Cardiac muscle cell (in vitro differentiated cells and primary cell): ENCODE data around the gene UPK1B. TPM values are rescaled to one million over a fixed set of nuclear protein-coding genes. Genes with fewer than 3 reads are reported as not detected.

Source experiments
- DNase-seq, 2 donors: peaks; one replicate each; pipeline versions ENCODE4 v3.0.0 to v3.0.0-alpha.2; 2010 to 2017; ENCODE audit warnings: low read depth in 1 of 2, low spot score in 1 of 2
- H3K27ac ChIP-seq: fragments of 200-600 bp; sonication (generic); 2 replicates; pipeline ENCODE4 v1.5.1; 2016
- H3K27me3 ChIP-seq: fragments of 200-600 bp; sonication (generic); 2 replicates; pipeline ENCODE4 v1.6.0; 2016; ENCODE audit warnings: control low read depth
- H3K36me3 ChIP-seq: fragments of 200-600 bp; sonication (generic); 2 replicates; pipeline ENCODE4 v1.5.1; 2016; ENCODE audit warnings: control low read depth
- H3K4me1 ChIP-seq: fragments of 200-600 bp; sonication (generic); 2 replicates; pipeline ENCODE4 v1.8.1; 2017; ENCODE audit warnings: low read depth, mild to moderate bottlenecking, mixed run types
- H3K4me3 ChIP-seq: fragments of 200-600 bp; sonication (generic); 2 replicates; pipeline ENCODE4 v1.5.1; 2016; ENCODE audit warnings: mild to moderate bottlenecking
- H3K9me3 ChIP-seq: fragments of 200-600 bp; sonication (generic); 2 replicates; pipeline ENCODE4 v1.5.1; 2017; ENCODE audit warnings: low read depth, mild to moderate bottlenecking, control low read depth
- polyA plus RNA-seq: library from polyadenylated mRNA; unstranded; fragments of >200 nt; fragmentation: Nextera tagmentation; extraction: Ambion mirVana; gene quantifications from 2 replicates; pipeline ENCODE4 v1.2.1, GENCODE V29; 2016
- total RNA-seq: library from RNA; depleted of rRNA; stranded (reverse); fragments of >200 nt; gene quantifications from 2 replicates; pipeline ENCODE4 v1.2.3, GENCODE V29; 2016
- TF ChIP-seq, protein P1 (sequence below): IDR thresholded peaks from 2 replicates; pipeline ENCODE4 v1.5.1; 2012; ENCODE audit warnings: low read depth, mild to moderate bottlenecking, low read length

The UPK1B gene
- total and polyA plus RNA-seq, 2 experiments from 2014 or later, result 0.70 TPM; not detected in 1

DNA sequence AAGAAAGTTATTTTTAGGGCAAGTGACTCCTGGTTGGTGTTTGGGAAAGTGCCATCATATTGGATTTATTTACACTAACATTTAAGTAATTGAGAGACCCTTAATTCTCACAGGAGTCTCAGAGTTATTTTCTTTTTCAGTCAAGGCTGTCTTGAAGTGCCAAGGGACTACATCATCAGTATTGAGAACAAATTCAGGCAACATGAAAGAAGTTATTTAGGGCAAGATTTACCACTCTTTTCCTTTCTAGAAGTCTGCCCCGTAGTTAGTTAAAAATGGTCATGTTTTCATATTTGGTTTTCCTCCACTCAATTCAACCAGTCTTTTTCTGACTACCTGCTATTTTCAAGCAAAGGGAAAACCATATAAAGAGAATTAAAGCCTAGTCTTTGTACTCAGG, 61.2 kb downstream of the UPK1B start:
- no peak for DNase-seq
- Histone ChIP-seq H3K27ac (no peak overlapping the region), H3K4me1 (peaks cover 13% of the 10 kb centered on the region), H3K9me3 (no peaks in the 10 kb centered on the region), H3K36me3 (peaks cover 46% of the 10 kb centered on the region), H3K4me3 (no peak overlapping the region), H3K27me3 (no peaks in the 10 kb centered on the region)
- TF ChIP-seq, protein P1, sequence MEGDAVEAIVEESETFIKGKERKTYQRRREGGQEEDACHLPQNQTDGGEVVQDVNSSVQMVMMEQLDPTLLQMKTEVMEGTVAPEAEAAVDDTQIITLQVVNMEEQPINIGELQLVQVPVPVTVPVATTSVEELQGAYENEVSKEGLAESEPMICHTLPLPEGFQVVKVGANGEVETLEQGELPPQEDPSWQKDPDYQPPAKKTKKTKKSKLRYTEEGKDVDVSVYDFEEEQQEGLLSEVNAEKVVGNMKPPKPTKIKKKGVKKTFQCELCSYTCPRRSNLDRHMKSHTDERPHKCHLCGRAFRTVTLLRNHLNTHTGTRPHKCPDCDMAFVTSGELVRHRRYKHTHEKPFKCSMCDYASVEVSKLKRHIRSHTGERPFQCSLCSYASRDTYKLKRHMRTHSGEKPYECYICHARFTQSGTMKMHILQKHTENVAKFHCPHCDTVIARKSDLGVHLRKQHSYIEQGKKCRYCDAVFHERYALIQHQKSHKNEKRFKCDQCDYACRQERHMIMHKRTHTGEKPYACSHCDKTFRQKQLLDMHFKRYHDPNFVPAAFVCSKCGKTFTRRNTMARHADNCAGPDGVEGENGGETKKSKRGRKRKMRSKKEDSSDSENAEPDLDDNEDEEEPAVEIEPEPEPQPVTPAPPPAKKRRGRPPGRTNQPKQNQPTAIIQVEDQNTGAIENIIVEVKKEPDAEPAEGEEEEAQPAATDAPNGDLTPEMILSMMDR, result no peak

DNA sequence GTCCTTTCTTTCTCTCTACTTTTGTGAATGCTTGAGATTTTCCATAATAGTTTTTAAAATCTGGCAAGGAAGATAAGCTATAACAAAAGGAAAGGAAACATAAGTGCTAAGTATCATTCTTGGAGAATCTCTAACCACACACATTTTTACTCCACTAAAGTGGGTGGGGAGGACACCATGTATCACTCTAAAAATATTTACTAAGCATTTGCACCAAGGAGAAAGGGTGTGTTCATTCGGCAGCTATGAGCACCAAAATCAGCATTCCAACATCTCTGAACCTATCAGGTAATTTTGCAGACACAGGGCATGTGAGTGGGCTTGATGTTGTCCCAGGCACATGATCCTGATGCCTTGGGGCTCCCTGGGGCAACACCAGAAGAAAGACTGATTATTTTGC, 61.8 kb downstream of the UPK1B start:
- Histone ChIP-seq H3K27ac (no peak overlapping the region), H3K9me3 (no peaks in the 10 kb centered on the region), H3K36me3 (peaks cover 41% of the 10 kb centered on the region), H3K27me3 (no peaks in the 10 kb centered on the region), H3K4me1 (peaks cover 16% of the 10 kb centered on the region), H3K4me3 (no peak overlapping the region)
- TF ChIP-seq, protein P1, result no peak
- DNase-seq, result peak in 1 of 2 donors; percentile 59

DNA sequence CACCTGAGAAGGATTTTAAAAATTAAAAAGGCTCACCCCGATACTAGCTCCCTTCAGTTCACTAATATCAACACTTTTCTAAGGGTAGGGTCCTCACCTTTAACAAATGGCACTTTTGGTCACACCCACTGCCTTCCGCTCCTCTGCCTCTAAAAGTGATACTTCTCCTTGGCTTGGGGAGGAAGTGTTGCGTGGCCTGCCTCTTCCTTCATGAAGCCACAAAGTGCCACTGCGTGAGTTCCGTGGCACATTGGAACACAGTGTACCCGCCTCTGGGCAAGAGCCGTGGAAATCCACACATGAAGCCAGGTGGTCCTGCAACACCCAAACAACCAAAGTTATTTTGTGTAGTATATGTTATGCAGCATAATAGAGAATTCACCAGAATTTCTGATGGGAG, 63.4 kb downstream of the UPK1B start:
- Histone ChIP-seq H3K4me1 (peaks cover 16% of the 10 kb centered on the region), H3K9me3 (no peaks in the 10 kb centered on the region), H3K27ac (no peak overlapping the region), H3K4me3 (no peak overlapping the region), H3K27me3 (no peaks in the 10 kb centered on the region), H3K36me3 (peaks cover 35% of the 10 kb centered on the region)
- TF ChIP-seq, protein P1, result no peak
- DNase-seq, result no peak

DNA sequence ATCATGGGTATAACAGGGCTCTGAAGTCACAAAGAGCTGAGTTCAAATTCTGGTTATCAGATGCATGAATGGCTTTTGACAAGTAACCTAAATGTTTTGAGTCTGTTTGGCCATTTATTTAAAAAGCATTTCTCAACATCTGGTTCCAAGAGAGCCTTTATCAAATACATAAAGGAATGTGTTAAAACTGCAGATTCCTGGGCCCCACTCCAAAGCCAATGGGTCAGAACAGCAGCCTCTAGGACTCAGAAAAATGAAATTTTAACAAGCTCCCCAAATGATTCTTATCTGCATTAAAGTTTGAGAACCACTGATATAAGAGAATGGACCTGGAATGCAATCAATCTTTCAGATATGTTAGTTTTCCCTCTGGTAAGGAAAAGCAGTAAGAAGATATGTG, 63.9 kb downstream of the UPK1B start:
- no peak overlapping the region for H3K4me3 ChIP-seq
- no peak overlapping the region for H3K27ac ChIP-seq
- H3K36me3 ChIP-seq, result peaks cover 32% of the 10 kb centered on the region
- DNase-seq, result peak in 1 of 2 donors; percentile 56
- TF ChIP-seq, protein P1, result no peak
- peaks cover 16% of the 10 kb centered on the region for H3K4me1 ChIP-seq
- H3K9me3 ChIP-seq, result no peaks in the 10 kb centered on the region
- H3K27me3 ChIP-seq, result no peaks in the 10 kb centered on the region

DNA sequence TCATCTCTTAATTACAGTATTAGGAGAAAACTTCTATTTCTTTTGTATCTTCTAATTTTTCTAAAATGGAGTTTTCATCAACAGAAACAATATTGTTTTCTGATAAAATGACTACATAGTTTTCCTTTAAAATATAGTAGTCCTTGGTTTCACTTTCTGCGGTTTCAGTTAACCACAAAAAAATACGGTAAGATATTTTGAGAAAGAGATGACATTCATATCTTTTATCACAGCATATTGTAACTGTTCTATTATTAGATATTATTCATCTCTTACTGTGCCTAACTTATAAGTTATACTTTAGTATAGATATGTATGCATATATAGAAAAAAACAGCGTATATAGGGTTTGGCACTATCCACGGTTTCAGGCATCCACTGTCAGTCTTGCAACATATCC, 65.0 kb downstream of the UPK1B start:
- Histone ChIP-seq H3K9me3 (no peaks in the 10 kb centered on the region), H3K4me3 (peak overlapping the region; percentile 60), H3K36me3 (peaks cover 29% of the 10 kb centered on the region), H3K4me1 (peaks cover 16% of the 10 kb centered on the region), H3K27ac (peak overlapping the region; percentile 95), H3K27me3 (no peaks in the 10 kb centered on the region)
- TF ChIP-seq, protein P1, result no peak
- DNase-seq, result peak in 1 of 2 donors; percentile 10
